ENCODE data around the gene KARS1.

KARS1 gene

DNA sequence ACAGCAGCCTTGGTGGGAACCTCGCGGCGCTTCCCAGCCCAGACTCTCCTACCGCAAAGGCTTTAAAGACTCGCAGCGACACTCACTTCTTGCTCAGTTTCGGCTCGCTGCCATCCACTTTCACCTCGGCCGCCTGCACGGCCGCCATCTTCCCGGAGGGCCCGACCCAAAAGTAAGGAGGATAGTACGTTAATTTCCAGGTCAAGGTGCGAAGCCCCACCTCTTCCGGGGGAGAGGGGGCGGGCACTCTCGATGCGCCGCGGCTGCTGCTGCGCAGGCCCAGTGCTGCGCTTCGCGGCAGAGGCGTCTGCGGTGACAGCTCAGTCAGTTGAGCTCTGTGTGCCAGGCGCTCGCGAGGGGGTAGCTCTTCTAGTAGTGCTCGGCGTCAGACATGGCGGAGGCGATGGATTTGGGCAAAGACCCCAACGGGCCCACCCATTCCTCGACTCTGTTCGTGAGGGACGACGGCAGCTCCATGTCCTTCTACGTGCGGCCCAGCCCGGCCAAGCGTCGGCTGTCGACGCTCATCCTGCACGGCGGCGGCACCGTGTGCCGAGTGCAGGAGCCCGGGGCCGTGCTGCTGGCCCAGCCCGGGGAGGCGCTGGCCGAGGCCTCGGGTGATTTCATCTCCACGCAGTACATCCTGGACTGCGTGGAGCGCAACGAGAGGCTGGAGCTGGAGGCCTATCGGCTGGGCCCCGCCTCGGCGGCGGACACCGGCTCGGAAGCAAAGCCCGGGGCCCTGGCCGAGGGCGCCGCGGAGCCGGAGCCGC is at the start of gene KARS1, which contains the start of gene TERF2IP:
TSS of gene KARS1 (minus strand) at position 174 of the 773 bp plus-strand sequence. CDS start at position 148, 26 bp downstream.
TSS of gene TERF2IP (plus strand) at position 282 of the 773 bp plus-strand sequence. CDS start at position 392, 110 bp downstream.
- DNase-seq = peak; percentile 92 to 94

DNA sequence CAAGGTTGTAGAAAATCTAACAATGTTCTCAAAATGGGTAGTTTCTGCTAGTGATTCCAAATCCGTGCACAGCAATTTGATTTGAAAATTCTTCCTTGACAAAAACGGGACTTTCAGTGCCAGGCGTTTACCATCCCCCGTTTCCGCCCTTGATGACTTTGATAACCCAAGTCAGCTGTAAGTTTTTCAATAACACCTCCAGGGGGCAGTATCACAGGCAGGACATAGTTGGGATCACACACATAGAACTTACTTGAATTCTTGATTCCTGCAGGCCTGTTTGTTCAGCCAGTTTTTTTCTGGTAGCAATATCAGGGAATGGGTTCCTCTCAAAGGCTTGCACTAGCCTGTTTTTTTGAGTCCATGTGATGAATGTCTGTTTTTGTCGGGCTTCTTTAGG is 48.2 kb upstream of the KARS1 start:
- DNase-seq = no peak

DNA sequence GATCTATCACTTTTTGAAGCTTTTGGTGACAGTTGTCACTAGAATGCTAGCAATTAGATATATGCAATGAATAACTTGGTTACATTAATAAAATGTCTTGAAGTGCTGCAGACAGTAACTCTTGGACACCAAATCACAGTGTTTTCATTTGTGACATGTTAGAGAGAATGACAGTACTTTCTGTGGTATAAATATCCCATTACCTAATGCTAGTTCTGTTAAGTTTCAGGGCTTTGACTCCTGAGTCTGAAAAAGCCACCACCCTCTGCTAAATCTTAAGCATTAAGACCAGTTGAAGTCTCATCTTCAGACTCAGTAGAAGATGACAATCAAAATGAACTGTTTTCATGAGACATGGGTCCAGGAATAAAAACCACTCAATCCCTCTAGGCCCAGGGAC is 39.9 kb upstream of the KARS1 start:
- no peak for DNase-seq

DNA sequence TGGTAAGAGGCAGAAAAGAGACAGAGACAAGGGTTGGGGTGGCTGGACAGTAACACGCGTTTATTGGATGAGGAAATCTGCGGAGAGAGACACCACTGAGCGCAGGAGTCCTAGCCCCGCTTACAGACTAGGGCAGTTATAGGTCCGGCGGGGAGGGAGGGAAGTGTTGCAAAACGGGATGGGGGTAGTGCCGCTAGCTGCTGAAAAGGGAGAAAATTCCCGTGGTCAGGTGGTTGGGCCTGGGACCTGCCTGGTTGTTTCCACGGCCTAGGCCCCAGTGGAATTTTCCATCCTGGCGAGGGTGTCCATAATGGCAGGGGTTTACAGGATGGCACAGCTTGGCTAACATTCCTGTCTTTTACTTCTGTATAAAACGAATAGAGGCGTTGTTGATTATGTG is 34.8 kb upstream of the KARS1 start:
- DNase-seq = no peak

DNA sequence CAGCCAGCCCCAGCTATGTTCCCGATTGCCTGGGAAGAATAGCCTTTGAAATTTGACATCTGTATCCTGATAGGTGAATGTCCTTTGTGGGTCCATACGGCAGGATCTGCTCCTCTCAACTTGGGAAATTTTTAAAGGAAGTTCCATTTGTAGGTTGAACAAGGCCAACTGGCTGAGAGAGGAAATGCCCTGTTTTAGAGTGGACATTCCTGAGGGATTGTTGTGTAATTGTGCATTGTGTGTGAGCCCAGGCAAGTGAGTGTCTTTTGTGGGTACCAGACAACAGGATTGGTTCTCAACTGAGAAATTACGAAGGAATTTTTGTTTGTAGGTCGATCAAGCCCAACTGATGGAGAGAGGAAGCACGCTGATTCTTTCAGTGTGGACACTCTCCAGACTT is 31.9 kb upstream of the KARS1 start:
- DNase-seq = no peak

DNA sequence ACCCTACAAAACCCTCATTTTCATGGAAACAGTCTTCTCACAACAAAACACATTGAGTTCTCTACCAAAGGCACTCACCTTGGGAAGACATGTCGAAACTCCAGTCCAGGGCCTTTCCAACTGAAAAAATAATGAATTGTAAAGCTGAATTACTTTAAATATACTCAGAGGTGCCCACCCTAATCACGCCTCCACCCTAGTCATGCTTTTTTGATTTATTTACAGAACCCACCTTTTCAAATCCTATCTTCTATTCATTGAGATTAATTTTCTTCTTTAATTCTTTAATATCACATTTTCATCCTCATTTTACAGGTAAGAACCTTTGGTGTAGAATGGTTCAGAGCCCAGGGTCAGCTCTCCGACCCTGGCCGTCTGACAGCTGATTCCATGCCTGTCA is 29.4 kb upstream of the KARS1 start, which contains the start of gene CPHXL2:
TSS of gene CPHXL2 (minus strand) at position 101 of the 400 bp plus-strand sequence. CDS start at position 91, 10 bp downstream.
- no peak for DNase-seq

DNA sequence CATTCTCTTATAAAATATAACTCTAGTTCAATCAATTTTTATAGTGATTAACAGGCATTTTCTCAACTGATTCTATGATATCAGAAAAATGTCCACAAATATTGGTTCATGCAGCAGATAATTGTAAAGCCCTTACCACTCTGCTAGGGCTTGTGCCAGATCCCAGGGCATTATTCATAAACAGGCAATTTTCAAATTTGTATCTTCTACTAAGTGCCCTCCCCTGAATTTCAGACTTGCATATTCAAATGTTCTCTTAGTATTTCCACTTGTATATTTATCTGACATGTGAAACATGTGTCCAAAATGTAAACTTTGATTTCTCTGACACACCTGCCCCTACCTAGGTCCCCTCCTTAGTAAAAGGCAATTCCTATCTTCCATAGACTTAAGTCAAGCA is 20.0 kb upstream of the KARS1 start:
- no peak for DNase-seq

DNA sequence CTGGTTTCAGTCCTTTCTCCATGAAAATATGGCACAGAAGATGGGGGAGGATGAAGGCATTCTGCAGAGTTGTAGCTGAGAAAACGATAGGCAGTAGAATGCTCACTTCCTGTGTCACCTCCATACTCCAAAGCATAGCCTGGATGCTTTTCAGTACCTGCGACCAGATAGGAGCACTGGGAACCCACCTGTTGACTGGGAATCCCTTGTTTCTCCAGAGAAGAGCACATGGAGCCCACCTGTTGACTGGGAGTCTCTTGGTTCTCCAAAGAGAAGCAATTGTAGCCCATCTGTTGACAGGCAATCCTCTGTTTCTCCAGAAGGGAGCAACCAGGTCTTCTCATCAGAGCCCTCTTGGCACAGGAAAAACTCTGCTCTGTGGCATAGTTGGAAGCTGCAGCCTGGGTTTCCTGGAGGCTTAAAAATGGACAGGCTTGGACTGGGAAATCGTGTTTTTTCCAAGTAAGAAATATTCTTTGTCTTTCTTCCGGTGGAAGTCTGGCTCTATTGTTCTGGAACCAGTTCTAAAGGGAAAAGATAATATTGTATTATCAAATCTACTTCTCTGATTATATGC is 13.3 kb upstream of the KARS1 start:
- no peak for DNase-seq

DNA sequence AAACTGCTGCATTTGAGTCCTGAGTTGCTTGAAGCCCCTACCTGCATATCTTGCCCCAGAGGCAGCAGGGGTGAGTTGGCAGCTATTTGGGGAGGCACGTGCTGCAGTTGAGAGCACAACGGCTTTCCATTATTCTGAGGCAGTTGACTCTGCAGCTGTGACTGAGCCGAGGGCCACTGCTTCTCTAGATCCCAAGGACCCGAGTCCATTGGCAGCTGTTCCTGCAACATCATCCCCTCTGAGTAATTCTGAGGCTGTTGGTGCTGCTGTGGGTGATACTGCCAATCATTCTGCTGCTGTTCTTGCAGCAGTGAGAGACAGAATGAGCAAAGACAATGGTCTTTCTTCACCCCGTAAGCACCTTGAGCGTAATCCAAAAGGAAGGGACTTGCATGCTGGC is 12.9 kb upstream of the KARS1 start:
- DNase-seq = no peak

DNA sequence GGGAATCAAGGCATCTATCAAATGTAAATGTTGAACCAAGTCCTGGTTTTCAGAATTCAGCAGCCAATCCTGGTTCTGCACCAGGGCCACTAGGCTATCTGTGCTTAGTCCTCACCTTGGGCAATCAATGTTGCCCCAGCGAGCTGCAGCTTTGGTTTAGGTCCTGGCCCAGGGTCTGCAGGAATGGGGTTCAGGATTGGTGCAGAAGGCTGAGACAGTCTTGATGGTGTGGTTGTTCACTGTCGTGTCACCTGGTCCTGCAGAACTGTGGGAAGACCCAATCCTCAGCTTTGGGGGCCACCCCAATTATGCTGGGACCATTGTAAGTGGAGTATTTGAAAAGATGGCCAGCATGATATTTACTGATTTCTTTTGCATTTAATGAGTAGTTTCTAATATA is 10.7 kb upstream of the KARS1 start:
- DNase-seq = no peak

DNA sequence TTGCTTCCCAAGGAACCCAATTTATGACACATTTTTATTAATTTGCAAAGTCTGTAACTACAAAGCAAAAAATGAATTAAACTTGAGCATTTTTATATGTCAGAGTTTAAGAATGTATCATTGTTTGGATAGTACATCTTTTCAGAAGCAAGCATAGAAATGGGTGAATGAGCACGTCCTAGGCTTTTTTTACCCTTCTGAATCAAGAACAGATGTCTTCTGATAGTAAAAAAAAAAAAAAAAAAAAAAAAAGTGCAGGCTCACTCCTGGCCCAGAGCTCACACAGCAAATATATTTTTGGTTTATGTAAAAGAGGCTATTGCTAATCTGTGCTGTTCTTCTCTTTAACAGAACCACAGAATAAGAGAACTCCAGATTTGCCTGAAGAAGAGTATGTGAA is 6.5 kb upstream of the KARS1 start:
- DNase-seq = no peak

DNA sequence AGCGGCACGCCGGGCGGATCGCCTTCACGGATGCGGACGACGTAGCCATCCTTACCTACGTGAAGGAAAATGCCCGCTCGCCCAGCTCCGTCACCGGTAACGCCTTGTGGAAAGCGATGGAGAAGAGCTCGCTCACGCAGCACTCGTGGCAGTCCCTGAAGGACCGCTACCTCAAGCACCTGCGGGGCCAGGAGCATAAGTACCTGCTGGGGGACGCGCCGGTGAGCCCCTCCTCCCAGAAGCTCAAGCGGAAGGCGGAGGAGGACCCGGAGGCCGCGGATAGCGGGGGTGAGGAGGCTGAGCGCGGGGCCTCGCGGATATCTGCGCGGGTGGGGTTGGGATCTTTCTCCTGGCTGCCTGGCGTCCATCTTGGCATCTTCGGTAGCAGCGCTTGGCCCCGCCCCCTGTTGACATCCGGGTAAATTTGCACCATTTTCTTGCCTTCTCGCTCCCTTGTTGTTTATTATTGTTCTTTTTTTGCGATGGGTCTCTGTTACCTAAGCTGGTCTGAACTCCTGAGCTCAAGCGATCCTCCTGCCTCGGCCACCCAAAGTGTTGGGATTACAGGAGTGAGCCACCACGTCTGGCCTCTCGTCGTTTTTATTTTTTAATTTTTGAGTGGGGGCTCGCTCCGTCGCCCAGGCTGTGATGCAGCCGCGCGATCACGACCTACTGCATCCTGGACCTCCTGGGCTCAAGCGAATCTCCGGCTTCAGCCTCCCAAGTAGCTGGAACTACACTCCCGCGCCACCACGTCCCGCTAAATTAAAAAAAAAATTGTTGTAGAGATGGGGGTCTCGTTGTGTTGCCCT is 1.0 kb upstream of the KARS1 start:
- DNase-seq = peak; percentile 88 to 91

DNA sequence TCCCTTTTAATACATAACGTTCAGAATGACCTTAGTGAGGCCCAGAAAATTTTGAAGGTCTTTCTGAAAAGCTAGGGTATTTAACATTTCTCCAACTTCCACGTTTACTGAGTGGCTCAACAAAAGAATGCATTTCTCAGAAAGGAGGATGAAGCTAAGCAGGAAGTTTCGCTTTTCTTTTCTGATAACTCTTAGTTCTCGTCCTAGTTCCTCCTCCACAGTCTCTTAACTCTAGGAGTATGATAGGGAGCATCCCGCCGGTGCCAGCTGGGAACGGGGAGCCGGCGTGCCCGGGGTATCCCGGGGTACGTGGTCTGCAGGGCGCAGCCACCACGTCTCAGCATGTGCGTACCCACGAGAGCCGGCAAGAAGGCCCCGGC is 363 bp downstream of the KARS1 start:
- no peak for DNase-seq

DNA sequence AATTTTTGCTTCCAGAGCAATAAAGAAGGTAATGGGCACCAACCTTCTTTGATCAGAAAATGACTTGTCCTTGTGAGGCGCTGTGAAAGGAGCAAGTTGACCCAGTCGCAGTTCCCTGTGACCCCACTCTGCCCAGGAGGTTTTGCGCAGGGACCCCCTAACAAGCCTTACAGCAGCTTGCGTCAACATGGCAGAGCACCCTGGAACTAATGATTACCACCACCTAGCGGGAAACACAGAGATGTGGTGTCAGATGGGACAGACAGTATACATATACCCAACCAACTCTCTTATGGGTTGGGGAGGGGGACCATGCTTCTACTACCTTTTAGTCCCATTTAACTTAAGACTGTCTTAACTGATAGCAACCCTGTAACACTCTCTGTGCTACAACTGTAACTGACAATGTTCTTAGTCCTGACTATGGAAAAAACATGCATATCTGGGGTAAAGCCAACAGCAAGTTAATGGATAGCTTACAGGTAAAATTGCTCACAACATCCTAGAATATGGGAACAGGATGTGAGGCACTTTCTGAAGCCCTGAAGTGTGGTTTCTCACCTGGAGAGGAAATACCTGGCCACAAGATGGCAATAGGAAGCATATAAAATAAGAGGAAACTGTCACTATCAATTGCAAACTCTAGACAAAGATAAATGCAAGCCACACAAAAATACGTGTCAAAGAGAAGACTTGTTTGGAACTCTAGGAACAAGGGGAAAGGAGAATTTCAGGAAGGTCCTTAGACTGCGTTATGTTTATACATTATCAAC is 3.0 kb downstream of the KARS1 start:
- DNase-seq = no peak

DNA sequence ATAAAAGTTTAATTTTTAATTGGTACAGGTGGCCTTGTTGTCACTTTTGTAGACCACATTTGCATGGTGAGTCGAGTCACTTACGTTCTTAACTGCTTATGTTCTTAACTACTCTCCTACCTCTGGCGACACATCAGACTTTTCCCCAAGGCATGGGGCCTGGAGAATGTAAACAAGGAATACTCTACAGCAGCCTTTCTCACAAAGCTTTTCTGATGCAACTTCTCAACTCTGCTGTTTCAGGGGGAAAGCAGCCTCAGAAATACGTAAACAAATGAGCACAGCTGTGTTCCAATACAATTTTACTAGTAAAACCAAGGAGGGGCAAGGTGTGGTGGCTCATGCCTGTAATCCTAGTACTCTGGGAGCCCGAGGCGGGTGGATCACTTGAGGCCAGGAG is 6.9 kb downstream of the KARS1 start:
- no peak for DNase-seq

DNA sequence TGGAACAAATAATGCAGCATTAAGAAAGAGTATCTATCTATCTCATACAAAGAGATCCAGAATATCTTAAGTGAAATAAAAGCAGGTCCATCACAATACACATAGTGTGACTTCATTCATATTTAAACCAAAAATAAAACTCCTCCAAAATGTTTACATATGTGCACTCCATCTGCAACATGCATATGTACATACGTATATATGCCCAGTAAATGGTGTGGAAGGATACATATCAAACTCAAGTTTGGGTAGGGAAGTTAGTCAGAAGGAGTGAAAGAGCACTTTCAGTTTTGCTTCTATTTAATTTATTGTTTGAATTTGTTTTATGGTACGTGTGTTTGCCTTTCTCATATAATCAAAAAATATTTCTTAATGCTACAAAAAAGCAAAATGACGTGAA is 12.4 kb downstream of the KARS1 start:
- no peak for DNase-seq

DNA sequence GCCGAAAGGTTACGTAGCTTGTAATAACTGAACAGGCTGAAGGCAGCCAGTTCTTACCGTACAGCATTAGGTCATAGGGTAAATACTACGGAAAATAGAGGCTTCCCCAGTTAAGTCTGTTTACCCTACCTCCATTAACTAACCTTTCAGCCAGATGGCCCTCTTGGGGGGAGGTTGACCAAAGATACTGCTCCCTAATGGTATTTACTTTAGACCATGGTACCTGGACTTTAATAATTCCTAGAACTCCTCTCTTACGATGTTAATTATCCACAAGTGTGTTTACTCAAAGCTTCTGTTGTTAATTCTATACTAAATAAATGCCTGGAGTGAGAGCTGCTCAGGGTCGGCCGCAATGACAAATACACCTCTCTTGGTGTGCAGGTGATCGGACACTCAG is 14.6 kb downstream of the KARS1 start:
- no peak for DNase-seq

DNA sequence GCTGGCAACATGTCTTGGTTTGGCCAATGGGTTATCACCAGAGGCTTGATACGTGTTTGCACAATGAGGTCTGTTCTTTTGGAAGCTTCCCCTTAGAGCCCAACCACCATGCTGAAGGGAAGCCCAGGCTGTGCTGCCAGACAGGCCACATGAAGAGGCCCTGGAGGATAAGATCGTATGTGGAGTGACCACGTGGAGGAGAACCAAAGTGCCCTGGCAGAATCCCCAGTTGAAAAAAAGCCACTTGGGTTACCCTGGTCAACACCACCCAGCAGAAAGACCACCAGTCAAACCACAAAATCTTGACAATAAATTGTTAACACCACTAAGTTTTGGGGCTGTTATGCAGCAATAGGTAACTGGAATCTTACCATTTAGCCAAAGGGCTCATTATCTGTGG is 17.4 kb downstream of the KARS1 start:
- DNase-seq = no peak

DNA sequence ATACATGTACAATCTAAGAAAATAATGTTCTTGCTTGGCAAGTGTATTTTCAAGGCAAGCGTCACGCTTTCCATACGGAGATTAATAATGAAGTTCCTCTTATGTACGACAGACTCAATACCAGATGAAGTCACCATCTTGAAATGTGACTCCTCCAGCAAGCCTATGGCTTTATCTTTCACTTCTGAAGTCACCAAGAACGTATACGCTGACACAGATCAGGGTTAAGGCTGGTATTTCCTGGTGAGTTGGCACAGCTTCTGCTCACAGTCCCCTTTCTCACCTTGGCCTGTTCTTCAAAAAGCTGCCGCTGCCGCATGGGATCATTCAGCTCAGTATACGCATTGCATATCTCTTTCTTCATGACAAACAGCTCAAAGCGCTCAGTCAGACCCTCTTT is 18.3 kb downstream of the KARS1 start:
- no peak for DNase-seq

DNA sequence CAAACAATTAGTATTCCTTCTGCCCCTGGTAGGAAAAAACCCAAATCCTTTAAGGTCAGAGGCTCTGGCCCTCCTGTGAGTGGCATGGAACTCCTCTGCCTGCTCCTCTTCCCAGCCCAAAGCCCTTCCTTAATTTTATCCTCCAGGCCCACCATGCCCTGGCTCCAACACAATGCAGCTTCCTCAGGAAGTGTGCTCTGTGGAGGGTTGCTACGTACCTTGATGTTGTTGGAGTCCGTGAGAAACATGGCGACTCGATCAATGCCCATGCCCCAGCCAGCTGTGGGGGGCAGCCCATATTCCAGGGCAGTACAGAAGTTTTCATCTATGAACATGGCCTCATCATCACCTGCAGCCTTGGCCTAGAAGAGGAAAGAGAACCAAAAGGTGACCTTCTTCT is 19.1 kb downstream of the KARS1 start:
- DNase-seq = no peak

DNA sequence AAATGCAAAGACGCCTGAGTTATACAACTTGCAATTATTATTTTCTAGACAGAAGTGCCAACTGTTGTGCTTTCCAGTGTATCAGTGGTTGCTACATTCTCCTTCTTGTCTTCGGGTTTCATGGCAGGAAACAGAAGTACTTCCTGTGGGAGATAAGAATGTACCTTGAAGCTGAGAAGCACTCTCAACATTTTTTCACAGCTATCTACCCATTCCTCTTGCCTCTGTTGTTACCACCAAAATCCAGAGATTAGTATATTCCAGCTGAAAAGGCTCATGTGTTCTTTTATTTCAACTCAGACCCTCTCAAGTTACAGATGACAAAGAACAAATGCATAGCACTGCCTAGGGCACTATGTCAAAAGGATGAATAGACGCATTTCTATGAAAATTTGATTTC is 19.6 kb downstream of the KARS1 start:
- no peak for DNase-seq

DNA sequence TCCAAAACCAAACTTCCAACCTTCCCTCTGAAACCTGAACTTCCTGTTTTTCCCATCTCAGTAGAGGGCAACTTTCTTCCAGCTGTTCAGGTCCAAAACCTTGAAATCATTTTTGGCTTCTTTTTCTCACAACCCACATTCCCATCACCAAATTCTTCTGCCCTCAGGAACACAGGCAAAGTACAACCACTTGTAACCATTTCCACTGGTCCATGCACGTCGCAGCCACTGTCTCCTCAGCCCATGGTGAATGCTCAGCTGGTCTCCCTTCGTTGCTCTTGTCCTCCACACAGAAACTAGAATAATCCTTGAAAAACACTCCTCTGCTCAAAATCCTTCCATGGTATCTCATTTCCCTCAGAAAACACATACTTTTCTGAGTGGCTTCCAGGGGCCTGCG is 20.7 kb downstream of the KARS1 start:
- DNase-seq = no peak

DNA sequence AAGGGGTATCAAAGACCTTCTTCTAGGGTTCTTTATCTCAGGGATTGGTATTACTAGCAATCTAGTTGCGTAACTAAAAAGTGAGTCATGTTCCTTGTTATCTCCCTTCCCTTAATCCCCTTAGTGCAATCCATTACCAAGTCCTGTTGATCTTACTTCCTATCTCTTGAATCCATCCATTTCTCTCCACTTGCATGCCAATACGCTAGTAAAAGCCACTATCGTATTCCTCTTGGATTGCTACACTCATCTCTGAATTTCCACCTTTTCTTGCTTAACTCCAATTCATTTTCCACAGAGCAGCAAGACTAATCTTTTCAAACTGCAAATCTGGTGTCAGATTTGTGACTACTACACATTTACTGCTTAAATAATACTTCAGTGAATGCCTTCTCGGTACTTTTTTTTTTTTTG is 22.5 kb downstream of the KARS1 start:
- no peak for DNase-seq
